22Rv1 (cell line): Measurements from ENCODE around the gene ZNF564.
"Not testable (repeated sequence)": the region's sequence is repeated elsewhere in the genome, so short reads cannot be mapped to it uniquely, and the experiment has no call there.

Experiments used
- H3K27ac ChIP-seq: fragments of 450-650 bp; 2 replicates; pipeline ENCODE4 v1.5.1; 2017
- CTCF ChIP-seq: fragments of 450-650 bp; IDR thresholded peaks from 2 replicates; pipeline ENCODE4 v1.5.1; 2017; ENCODE audit warnings: mild to moderate bottlenecking
- ZFX ChIP-seq: fragments of 450-650 bp; IDR thresholded peaks from 2 replicates; pipeline ENCODE4 v1.6.1; 2017; ENCODE audit warnings: antibody characterized with exemption, borderline replicate concordance

The ZNF564 gene

DNA sequence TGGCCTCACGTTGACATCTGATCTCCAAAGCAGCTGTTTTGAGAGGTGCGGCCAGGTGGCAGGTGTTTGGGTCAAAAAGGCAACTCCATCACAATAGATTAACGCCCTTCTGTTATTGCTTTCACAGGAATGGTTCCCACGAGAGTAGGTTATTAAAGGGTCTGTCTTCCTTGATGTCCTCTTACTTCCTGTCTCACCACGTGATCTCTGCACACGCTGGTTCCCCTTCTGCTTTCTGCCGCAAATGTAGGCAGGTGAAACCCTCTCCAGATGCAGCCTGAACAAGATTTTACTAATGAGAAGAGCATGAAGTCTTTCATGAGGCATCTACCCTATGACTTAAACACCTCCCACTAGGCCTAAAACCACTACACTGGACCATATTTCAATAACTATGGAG is 22.8 kb upstream of the ZNF564 start:
- no peak overlapping the region for H3K27ac ChIP-seq
- TF ChIP-seq ZFX: no peak
- TF ChIP-seq CTCF: no peak

GRCh38 chr19:12567951-12568350 is 16.7 kb upstream of the ZNF564 start:
- H3K27ac ChIP-seq: no peak overlapping the region
- TF ChIP-seq CTCF: no peak

DNA sequence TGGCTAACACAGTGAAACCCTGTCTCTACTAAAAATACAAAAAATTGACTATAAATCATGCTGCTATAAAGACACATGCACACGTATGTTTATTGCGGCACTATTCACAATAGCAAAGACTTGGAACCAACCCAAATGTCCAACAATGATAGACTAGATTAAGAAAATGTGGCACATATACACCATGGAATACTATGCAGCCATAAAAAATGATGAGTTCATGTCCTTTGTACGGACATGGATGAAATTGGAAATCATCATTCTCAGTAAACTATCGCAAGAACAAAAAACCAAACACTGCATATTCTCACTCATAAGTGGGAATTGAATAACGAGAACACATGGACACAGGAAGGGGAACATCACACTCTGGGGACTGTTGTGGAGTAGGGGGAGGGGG is 15.1 kb upstream of the ZNF564 start:
- H3K27ac ChIP-seq: not testable (repeated sequence)

GRCh38 chr19:12564016-12564664 is 12.9 kb upstream of the ZNF564 start:
- H3K27ac ChIP-seq: no peak overlapping the region
- TF ChIP-seq ZFX (no peak), CTCF (peak; percentile 94)

DNA sequence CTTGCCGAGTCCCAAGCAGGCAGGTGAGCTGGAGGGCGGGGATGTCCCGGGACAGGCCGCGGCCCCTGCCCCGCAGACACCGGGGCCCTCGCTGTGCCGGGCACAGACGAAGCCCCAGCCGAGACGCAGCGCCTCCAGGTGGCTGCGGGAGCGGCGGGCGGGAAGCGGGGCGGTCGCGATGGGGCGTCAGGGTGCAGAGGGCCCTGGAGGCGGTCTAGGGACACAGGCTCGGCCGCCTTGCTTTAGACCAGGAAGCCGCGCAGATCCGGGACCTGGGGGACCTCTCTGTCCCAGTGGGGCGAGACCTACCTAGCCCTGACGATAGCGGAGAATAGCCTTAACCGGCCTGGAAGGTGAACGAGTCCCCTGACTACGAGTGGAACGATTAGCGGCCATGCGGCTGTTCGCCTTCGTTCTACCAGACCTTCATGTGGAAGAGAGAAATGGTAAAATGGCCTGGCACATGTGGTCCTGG is 4.2 kb upstream of the ZNF564 start:
- no peak overlapping the region for H3K27ac ChIP-seq
- TF ChIP-seq CTCF: no peak
- no peak for TF ChIP-seq ZFX

GRCh38 chr19:12546903-12547302 is 4.4 kb downstream of the ZNF564 start:
- H3K27ac ChIP-seq: no peak overlapping the region
- TF ChIP-seq ZFX: no peak
- TF ChIP-seq CTCF: no peak

DNA sequence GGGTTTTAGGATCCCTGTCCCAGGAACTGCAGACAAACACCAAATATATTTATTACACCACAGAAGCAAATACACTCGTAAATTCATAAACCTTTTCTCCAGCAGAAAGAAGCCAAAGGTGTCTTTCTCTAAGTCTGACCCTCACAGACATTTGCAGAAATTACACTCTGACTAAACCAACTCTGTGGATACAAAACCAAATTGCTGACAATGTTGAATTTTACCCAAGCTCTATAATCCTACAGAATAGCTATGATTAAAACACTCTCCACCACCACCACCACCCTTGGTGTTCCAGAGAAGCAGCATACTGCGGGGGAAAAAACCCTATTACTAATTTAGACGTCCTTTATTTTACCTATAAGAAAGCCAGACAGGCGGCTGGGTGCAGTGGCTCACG is 5.2 kb downstream of the ZNF564 start:
- H3K27ac ChIP-seq: no peak overlapping the region
- TF ChIP-seq CTCF: no peak
- TF ChIP-seq ZFX: no peak

DNA sequence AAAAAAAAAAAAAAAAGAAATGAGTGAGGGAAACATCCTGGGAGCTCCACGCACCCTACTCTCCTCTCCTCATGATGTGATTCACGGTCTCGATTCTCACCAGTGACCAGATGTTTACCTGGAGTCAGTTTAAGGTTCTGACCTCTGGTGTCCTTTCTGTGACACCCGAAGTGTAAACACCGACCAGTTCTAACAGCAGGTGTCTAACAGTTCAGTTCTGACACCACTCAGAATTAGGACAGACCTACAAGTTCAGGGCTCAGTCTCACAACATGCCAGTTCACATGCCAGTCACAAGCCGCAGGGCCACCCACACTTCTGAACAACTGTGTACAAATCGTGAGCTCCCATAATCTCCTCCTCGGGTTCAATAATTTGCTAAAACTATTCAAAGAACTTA is 6.0 kb downstream of the ZNF564 start:
- no peak for TF ChIP-seq ZFX
- TF ChIP-seq CTCF: no peak
- H3K27ac ChIP-seq: no peak overlapping the region
